GM12874 (cell line): Measurements from ENCODE around the gene AMPD3.

Experiments
- TF ChIP-seq, protein P1 (sequence below): IDR thresholded peaks from 2 replicates; pipeline ENCODE4 v1.5.1; 2011; ENCODE audit warnings: low read depth, mild to moderate bottlenecking, control low read depth, low read length, moderate library complexity; ENCODE audit not compliant: insufficient read depth

The AMPD3 gene

GRCh38 chr11:10486161-10486840 lies 31.2 kb downstream of the AMPD3 start:
- TF ChIP-seq, protein P1, sequence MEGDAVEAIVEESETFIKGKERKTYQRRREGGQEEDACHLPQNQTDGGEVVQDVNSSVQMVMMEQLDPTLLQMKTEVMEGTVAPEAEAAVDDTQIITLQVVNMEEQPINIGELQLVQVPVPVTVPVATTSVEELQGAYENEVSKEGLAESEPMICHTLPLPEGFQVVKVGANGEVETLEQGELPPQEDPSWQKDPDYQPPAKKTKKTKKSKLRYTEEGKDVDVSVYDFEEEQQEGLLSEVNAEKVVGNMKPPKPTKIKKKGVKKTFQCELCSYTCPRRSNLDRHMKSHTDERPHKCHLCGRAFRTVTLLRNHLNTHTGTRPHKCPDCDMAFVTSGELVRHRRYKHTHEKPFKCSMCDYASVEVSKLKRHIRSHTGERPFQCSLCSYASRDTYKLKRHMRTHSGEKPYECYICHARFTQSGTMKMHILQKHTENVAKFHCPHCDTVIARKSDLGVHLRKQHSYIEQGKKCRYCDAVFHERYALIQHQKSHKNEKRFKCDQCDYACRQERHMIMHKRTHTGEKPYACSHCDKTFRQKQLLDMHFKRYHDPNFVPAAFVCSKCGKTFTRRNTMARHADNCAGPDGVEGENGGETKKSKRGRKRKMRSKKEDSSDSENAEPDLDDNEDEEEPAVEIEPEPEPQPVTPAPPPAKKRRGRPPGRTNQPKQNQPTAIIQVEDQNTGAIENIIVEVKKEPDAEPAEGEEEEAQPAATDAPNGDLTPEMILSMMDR = no peak

DNA sequence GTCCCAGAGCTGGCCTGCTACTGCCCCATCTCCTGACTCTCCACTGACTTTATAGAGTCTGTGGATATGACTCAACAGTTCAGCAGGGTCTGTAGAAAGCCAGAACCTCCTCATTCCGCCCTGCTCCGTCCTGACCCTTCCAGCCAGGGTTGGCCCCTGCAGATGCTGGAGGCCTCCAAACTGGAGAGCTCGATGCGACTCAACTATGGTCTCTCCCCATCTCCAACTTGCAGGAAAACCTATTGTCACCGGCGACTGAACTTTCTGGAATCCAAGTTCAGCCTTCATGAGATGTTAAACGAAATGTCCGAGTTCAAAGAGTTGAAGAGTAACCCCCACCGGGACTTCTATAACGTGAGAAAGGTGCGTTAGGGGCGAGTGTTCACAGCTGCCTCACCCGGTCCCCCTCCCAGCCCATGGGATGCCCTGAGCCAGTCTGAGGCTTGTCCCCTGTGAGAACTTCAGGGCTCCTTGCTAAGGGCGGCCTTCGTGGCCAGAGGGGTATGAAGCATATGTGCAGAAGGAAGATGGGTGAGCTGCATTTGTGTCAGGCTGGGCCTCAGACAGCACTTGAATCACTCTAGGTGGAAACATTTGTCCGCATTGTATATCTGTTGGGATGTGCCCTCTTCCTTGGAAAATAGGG lies 32.1 kb downstream of the AMPD3 start:
- TF ChIP-seq, protein P1 = no peak

- TF ChIP-seq, protein P1 = no peak
These were observed 33.3 kb downstream of the AMPD3 start for GRCh38 chr11:10488121-10488933.

GRCh38 chr11:10488934-10489691 lies 34.0 kb downstream of the AMPD3 start:
- TF ChIP-seq, protein P1 = no peak

GRCh38 chr11:10490032-10490397 lies 35.0 kb downstream of the AMPD3 start:
- TF ChIP-seq, protein P1 = no peak

- TF ChIP-seq, protein P1 = no peak
These were observed 35.6 kb downstream of the AMPD3 start for GRCh38 chr11:10490398-10491241.
